Skeletal muscle satellite cell (primary cell): ENCODE data around the gene ALOX15.
"Not testable (repeated sequence)": the region's sequence is repeated elsewhere in the genome, so short reads cannot be mapped to it uniquely, and the experiment has no call there.

ENCODE experiments used
- H3K27me3 ChIP-seq: 2 replicates; pipeline ENCODE4 v1.7.0; 2013; ENCODE audit warnings: low read length; ENCODE audit not compliant: control insufficient read depth, insufficient read depth
- H3K36me3 ChIP-seq: 2 replicates; pipeline ENCODE4 v1.7.0; 2013; ENCODE audit warnings: mild to moderate bottlenecking, control low read depth, low read length; ENCODE audit not compliant: insufficient read depth
- H3K4me1 ChIP-seq: 2 replicates; pipeline ENCODE4 v1.7.0; 2013; ENCODE audit warnings: low read length; ENCODE audit not compliant: control insufficient read depth, insufficient read depth
- H3K4me2 ChIP-seq: 2 replicates; pipeline ENCODE4 v1.7.0; 2013; ENCODE audit warnings: mild to moderate bottlenecking, low read length
- H3K4me3 ChIP-seq: 2 replicates; pipeline ENCODE4 v1.7.0; 2013; ENCODE audit warnings: low read length
- H3K9ac ChIP-seq: 2 replicates; pipeline ENCODE4 v1.7.0; 2013; ENCODE audit warnings: mild to moderate bottlenecking, low read depth, low read length, moderate library complexity
- H3K9me3 ChIP-seq: replicated peaks from 2 replicates; pipeline ENCODE4 v1.7.0; 2013; ENCODE audit warnings: mild to moderate bottlenecking, control low read depth, low read length

The ALOX15 gene

DNA sequence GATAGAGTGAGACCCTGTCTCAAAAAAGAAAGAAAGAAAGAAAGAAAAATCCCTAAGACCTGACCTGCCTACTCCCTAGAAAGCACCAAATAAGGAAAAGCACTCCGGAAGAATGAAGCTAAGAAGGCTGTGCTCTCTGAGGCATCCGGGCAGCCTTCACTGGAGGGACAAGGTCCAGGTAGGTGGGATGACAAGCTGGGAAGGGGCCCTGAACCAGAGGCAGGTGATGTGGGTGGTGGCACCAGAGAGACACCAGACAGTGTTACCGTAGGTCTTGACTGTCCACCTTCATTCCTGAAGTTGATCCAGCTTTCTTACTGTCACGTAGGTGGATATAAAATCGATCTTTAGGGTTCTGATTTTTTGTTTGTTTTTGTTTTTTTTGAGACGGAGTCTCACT lies 30.8 kb downstream of the ALOX15 start:
- peaks cover 42% of the 10 kb centered on the region for H3K27me3 ChIP-seq
- no peaks in the 10 kb centered on the region for H3K36me3 ChIP-seq
- H3K9me3 ChIP-seq: no peaks in the 10 kb centered on the region
- no peak overlapping the region for H3K9ac ChIP-seq
- no peak overlapping the region for H3K4me3 ChIP-seq
- no peak overlapping the region for H3K4me2 ChIP-seq
- H3K4me1 ChIP-seq: no peaks in the 10 kb centered on the region

DNA sequence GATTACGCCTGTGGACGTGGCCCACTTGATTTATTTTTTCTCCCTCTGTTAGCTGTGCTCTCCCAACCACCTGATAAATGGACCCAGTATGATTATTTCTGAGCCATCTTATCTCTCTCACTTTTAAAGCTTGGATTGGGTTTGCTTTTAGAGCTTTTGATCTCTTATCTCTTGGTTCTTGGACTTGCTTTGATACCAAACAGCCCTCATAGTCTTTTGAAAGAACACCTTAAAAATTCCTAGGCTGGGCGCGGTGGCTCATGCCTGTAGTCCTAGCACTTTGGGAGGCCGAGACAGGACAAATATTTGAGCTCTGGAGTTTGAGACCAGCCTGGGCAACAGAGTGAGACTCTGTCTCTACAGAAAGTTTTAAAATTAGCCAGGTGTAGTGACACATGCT lies 31.3 kb downstream of the ALOX15 start:
- H3K9me3 ChIP-seq: no peaks in the 10 kb centered on the region
- peaks cover 43% of the 10 kb centered on the region for H3K27me3 ChIP-seq
- no peak overlapping the region for H3K9ac ChIP-seq
- no peaks in the 10 kb centered on the region for H3K36me3 ChIP-seq
- H3K4me2 ChIP-seq: no peak overlapping the region
- H3K4me3 ChIP-seq: no peak overlapping the region
- H3K4me1 ChIP-seq: no peaks in the 10 kb centered on the region

DNA sequence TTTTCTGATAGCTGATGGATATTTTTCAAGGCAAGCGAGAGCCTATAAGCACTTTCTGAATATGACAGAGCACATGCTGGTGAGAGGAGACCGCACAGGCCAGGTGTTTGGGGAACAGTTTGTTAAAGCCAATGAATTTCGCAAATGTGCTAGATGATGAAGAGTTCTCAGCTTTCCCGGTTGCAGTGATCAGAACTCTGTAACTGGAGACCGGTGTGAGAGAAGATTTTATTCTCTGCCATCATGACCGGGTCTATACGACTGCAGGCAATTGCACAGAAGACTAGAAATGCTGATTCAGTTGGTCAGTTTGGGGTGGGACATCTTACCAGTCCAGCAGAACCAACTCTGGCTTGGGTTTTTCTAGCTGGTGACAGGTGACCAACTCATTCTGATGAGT lies 31.7 kb downstream of the ALOX15 start:
- H3K9ac ChIP-seq: no peak overlapping the region
- no peak overlapping the region for H3K4me2 ChIP-seq
- H3K4me3 ChIP-seq: no peak overlapping the region
- H3K9me3 ChIP-seq: no peaks in the 10 kb centered on the region
- no peaks in the 10 kb centered on the region for H3K36me3 ChIP-seq
- peaks cover 44% of the 10 kb centered on the region for H3K27me3 ChIP-seq
- no peaks in the 10 kb centered on the region for H3K4me1 ChIP-seq

GRCh38 chr17:4607773-4608187 lies 33.7 kb downstream of the ALOX15 start:
- Histone ChIP-seq H3K9ac (no peak overlapping the region), H3K27me3 (peaks cover 58% of the 10 kb centered on the region), H3K9me3 (no peaks in the 10 kb centered on the region), H3K4me3 (no peak overlapping the region), H3K4me1 (no peaks in the 10 kb centered on the region), H3K4me2 (no peak overlapping the region), H3K36me3 (no peaks in the 10 kb centered on the region)

- H3K4me1 ChIP-seq: no peaks in the 10 kb centered on the region
- no peaks in the 10 kb centered on the region for H3K36me3 ChIP-seq
- no peak overlapping the region for H3K4me3 ChIP-seq
- H3K9ac ChIP-seq: no peak overlapping the region
- H3K27me3 ChIP-seq: peaks cover 61% of the 10 kb centered on the region
- no peaks in the 10 kb centered on the region for H3K9me3 ChIP-seq
- H3K4me2 ChIP-seq: no peak overlapping the region
These were observed 34.2 kb downstream of the ALOX15 start for GRCh38 chr17:4607261-4607741.

DNA sequence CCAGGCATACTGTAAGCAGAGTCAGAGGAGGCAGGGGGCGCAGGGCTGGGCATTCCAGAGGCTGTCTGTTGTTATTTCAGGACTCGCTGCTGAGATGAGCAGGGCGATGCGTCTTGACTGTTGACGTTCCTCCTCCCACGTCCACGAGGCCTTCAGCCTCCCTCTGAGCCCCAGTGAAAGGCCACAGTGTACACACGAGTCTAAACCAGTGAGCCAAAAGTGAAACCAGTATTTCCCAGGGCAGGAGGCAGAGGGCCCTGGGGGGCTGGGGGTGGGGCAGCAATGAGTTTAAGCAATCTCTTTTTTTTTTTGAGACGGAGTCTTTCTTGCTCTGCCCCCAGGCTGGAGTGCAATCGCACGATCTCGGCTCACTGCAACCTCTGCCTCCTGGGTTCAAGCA lies 35.7 kb downstream of the ALOX15 start:
- no peak overlapping the region for H3K9ac ChIP-seq
- H3K4me2 ChIP-seq: no peak overlapping the region
- H3K4me3 ChIP-seq: no peak overlapping the region
- no peaks in the 10 kb centered on the region for H3K4me1 ChIP-seq
- no peaks in the 10 kb centered on the region for H3K36me3 ChIP-seq
- H3K27me3 ChIP-seq: peaks cover 67% of the 10 kb centered on the region
- H3K9me3 ChIP-seq: no peaks in the 10 kb centered on the region

GRCh38 chr17:4604736-4605135 lies 36.7 kb downstream of the ALOX15 start:
- not testable (repeated sequence) for H3K4me1 ChIP-seq, H3K36me3 ChIP-seq, H3K4me2 ChIP-seq, H3K4me3 ChIP-seq, H3K9ac ChIP-seq, H3K9me3 ChIP-seq
- peaks cover 67% of the 10 kb centered on the region for H3K27me3 ChIP-seq

DNA sequence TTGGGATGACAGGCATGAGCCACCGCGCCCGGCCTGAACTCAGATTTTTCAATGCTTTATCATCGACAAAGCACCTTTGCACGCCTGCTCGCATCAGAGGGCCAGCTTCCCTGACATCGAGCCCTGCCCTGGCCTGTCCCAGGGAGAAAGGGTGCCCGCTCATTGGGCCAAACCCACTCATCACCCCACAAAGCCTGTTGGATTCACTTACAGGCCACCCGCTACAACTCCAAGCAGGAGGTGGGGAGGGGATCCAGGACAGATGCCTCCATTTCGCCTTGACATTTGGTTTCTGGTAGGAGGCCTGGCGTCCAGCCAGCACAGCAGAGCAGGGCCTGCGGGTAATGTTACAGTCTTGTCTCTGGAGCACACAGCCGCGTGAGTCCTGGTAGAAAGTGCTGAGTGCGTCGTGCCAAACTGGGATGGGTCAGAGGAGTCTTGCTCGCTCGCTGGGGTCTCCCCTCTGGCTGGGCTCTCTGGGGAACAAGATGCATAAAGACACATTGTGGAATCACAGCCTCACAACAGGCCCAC lies 37.3 kb downstream of the ALOX15 start:
- no peak overlapping the region for H3K9ac ChIP-seq

DNA sequence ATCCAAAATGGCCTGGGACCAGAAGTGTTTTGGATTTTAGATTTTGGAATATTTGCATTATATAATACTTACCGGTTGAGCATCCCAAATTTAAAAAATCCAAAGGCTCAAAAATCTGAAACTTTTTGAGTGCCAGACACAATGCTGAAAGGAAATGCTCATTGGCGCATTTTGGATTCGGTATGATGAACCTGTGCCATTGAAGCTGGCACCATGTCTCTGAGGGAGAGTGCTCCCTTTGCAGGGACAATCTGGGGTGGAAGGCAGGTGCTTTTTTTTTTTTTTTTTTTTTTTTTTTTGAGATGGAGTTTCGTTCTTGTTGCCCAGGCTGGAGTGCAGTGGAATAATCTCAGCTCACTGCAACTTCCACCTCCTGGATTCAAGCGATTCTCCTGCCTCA lies 39.4 kb downstream of the ALOX15 start:
- Histone ChIP-seq H3K4me2 (no peak overlapping the region), H3K36me3 (no peaks in the 10 kb centered on the region), H3K4me1 (no peaks in the 10 kb centered on the region), H3K9me3 (no peaks in the 10 kb centered on the region), H3K9ac (no peak overlapping the region), H3K4me3 (no peak overlapping the region), H3K27me3 (peaks cover 61% of the 10 kb centered on the region)

More for the DNA sequence above, 37.3 kb downstream of the ALOX15 start:
- Histone ChIP-seq H3K4me1 (no peaks in the 10 kb centered on the region), H3K36me3 (no peaks in the 10 kb centered on the region), H3K27me3 (peaks cover 67% of the 10 kb centered on the region), H3K4me2 (no peak overlapping the region), H3K9me3 (no peaks in the 10 kb centered on the region), H3K4me3 (no peak overlapping the region)

- no peak overlapping the region for H3K9ac ChIP-seq
- H3K4me2 ChIP-seq: no peak overlapping the region
- no peaks in the 10 kb centered on the region for H3K9me3 ChIP-seq
- H3K4me1 ChIP-seq: no peaks in the 10 kb centered on the region
- no peak overlapping the region for H3K4me3 ChIP-seq
- no peaks in the 10 kb centered on the region for H3K36me3 ChIP-seq
- H3K27me3 ChIP-seq: peaks cover 58% of the 10 kb centered on the region
These were observed 40.2 kb downstream of the ALOX15 start for GRCh38 chr17:4601326-4601725.

- Histone ChIP-seq H3K36me3 (no peaks in the 10 kb centered on the region), H3K4me2 (no peak overlapping the region), H3K9ac (no peak overlapping the region), H3K4me3 (no peak overlapping the region), H3K4me1 (no peaks in the 10 kb centered on the region), H3K27me3 (peaks cover 59% of the 10 kb centered on the region), H3K9me3 (no peaks in the 10 kb centered on the region)
These were observed 40.9 kb downstream of the ALOX15 start for GRCh38 chr17:4600563-4600962.

- no peak overlapping the region for H3K4me2 ChIP-seq
- H3K4me3 ChIP-seq: no peak overlapping the region
- no peaks in the 10 kb centered on the region for H3K9me3 ChIP-seq
- peaks cover 63% of the 10 kb centered on the region for H3K27me3 ChIP-seq
- H3K9ac ChIP-seq: no peak overlapping the region
- no peaks in the 10 kb centered on the region for H3K36me3 ChIP-seq
- no peaks in the 10 kb centered on the region for H3K4me1 ChIP-seq
These were observed 41.8 kb downstream of the ALOX15 start for GRCh38 chr17:4599505-4600281.
